GM12878 (cell line): ENCODE measurements around the gene RARRES2. TPM values are rescaled to one million over a fixed set of nuclear protein-coding genes. Genes with fewer than 3 reads are reported as not detected.

ENCODE experiments used
- BRCA1 ChIP-seq: IDR thresholded peaks from 2 replicates; pipeline ENCODE4 v1.6.1; 2011; ENCODE audit warnings: low read depth, low read length, improper control_type of control experiment
- EP300 ChIP-seq, 2 experiments: fragments of 150-350 bp in 1 of 2; IDR thresholded peaks; 2 replicates each; pipeline ENCODE4 v1.6.1; 2011 to 2012; ENCODE audit warnings: low read depth in 2 of 2, low read length in 2 of 2, borderline replicate concordance in 1 of 2, improper control_type of control experiment in 1 of 2, inconsistent platforms in 1 of 2; ENCODE audit not compliant: control insufficient read depth in 1 of 2
- ESRRA ChIP-seq: IDR thresholded peaks from 2 replicates; pipeline ENCODE4 v1.6.1; 2012; ENCODE audit warnings: mild to moderate bottlenecking, low read length, improper control_type of control experiment
- MYB ChIP-seq: fragments of 150-350 bp; IDR thresholded peaks from 2 replicates; pipeline ENCODE4 v1.6.1; 2014; ENCODE audit warnings: mild to moderate bottlenecking, low read depth, low read length, borderline replicate concordance
- NFXL1 ChIP-seq: fragments of 450-650 bp; IDR thresholded peaks from 2 replicates; pipeline ENCODE4 v1.6.1; 2017; ENCODE audit warnings: antibody characterized with exemption, mild to moderate bottlenecking, borderline replicate concordance
- STAT3 ChIP-seq: IDR thresholded peaks from 2 replicates; pipeline ENCODE4 v1.6.1; 2011; ENCODE audit warnings: low read depth, low read length, improper control_type of control experiment
- polyA plus RNA-seq, 11 experiments: library from polyadenylated mRNA; depleted of rRNA in 4 of 11; unstranded in 6 of 11; stranded (reverse) in 5 of 11; fragments of >200 nt; fragmentation: Nextera tagmentation in 4 of 11; fragmentation: Illumina TruSeq in 1 of 11; extraction: Ambion mirVana in 4 of 11; extraction: Trizol in 1 of 11; gene quantifications; 1 replicate in 1 of 11; 2 replicates in 10 of 11; pipeline versions ENCODE4 v1.2.1 to v1.2.3, GENCODE V29; 2011 to 2016; ENCODE audit warnings: inconsistent platforms in 2 of 11, missing spikeins in 2 of 11, low read depth in 1 of 11
- total RNA-seq, 4 experiments: library from RNA; depleted of rRNA in 3 of 4; stranded (reverse); fragments of >200 nt in 3 of 4; fragmentation: Illumina TruSeq in 1 of 4; extraction: Trizol in 1 of 4; gene quantifications; 2 replicates each; pipeline versions ENCODE4 v1.2.1 to v1.2.3, GENCODE V29; 2013 to 2021
- TF ChIP-seq, protein P1 (sequence below), 3 experiments: IDR thresholded peaks in 2 of 3; conservative IDR thresholded peaks in 1 of 3; 2 replicates each; pipeline ENCODE4 v1.5.1; 2011; ENCODE audit warnings: low read depth in 3 of 3, low read length in 3 of 3, mild to moderate bottlenecking in 3 of 3, control low read depth in 2 of 3, moderate library complexity in 2 of 3, inconsistent platforms in 1 of 3, mixed read lengths in 1 of 3; ENCODE audit not compliant: control insufficient read depth in 2 of 3, insufficient read depth in 1 of 3; ENCODE audit errors: extremely low read depth in 1 of 3
- TF ChIP-seq, protein P2 (sequence below): fragments of 450-650 bp; IDR thresholded peaks from 2 replicates; pipeline ENCODE4 v1.6.1; 2016; ENCODE audit warnings: mild to moderate bottlenecking

RARRES2 gene
- total and polyA plus RNA-seq, 10 of the 15 experiments (the other 5 are each of a cell fraction or from before 2014, with no cell fraction given): 0.13 to 2.2 (median 0.40) TPM; not detected in 3

- TF ChIP-seq, protein P1, sequence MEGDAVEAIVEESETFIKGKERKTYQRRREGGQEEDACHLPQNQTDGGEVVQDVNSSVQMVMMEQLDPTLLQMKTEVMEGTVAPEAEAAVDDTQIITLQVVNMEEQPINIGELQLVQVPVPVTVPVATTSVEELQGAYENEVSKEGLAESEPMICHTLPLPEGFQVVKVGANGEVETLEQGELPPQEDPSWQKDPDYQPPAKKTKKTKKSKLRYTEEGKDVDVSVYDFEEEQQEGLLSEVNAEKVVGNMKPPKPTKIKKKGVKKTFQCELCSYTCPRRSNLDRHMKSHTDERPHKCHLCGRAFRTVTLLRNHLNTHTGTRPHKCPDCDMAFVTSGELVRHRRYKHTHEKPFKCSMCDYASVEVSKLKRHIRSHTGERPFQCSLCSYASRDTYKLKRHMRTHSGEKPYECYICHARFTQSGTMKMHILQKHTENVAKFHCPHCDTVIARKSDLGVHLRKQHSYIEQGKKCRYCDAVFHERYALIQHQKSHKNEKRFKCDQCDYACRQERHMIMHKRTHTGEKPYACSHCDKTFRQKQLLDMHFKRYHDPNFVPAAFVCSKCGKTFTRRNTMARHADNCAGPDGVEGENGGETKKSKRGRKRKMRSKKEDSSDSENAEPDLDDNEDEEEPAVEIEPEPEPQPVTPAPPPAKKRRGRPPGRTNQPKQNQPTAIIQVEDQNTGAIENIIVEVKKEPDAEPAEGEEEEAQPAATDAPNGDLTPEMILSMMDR (IDR thresholded peaks at IDR 0.05 in 2 of 3, conservative IDR thresholded peaks at IDR 0.05 in 1 of 3; ENCODE audit: control insufficient read depth in 2 of 3, extremely low read depth in 1 of 3, insufficient read depth in 1 of 3, low read depth in 3 of 3, low read length in 3 of 3): peak in 2 of 3 experiments; percentile 16 to 41; a peak in 3 of 6 replicates
- TF ChIP-seq, protein P2, sequence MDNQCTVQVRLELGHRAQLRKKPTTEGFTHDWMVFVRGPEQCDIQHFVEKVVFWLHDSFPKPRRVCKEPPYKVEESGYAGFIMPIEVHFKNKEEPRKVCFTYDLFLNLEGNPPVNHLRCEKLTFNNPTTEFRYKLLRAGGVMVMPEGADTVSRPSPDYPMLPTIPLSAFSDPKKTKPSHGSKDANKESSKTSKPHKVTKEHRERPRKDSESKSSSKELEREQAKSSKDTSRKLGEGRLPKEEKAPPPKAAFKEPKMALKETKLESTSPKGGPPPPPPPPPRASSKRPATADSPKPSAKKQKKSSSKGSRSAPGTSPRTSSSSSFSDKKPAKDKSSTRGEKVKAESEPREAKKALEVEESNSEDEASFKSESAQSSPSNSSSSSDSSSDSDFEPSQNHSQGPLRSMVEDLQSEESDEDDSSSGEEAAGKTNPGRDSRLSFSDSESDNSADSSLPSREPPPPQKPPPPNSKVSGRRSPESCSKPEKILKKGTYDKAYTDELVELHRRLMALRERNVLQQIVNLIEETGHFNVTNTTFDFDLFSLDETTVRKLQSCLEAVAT: peak; percentile 82
- TF ChIP-seq EP300 (IDR thresholded peaks at IDR 0.05; ENCODE audit: borderline replicate concordance in 1 of 2, control insufficient read depth in 1 of 2, low read depth in 2 of 2, low read length in 2 of 2) (no peak), BRCA1 (no peak), STAT3 (no peak), MYB (no peak), NFXL1 (no peak), ESRRA (no peak)
These were observed 36.9 kb upstream of the RARRES2 start (continued) for GRCh38 chr7:150378115-150378852.
